Measurements from ENCODE around the gene FAM32A. TPM values are rescaled to one million over a fixed set of nuclear protein-coding genes. Genes with fewer than 3 reads are reported as not detected.

FAM32A gene
- total RNA-seq, 2 donors from 2014 or later: 71.8 to 80.1 TPM

GRCh38 chr19:16226878-16227836 lies 41.9 kb downstream of the FAM32A start:
- DNase-seq: no peak
- 91 to 97% methylated on average over 13 to 33 of the region's 33 CpGs for WGBS, 2 experiments (ENCODE audit: insufficient coverage in 1 of 2, insufficient read length in 1 of 2)

GRCh38 chr19:16227837-16228636 lies 42.8 kb downstream of the FAM32A start:
- H3K4me1 ChIP-seq (ENCODE audit: control insufficient read depth, insufficient read depth, low read length): no peaks in the 10 kb centered on the region
- no peaks in the 10 kb centered on the region for H3K27me3 Mint-ChIP-seq (ENCODE audit: insufficient read depth)
- no peaks in the 10 kb centered on the region for H3K9me3 Mint-ChIP-seq
- H3K27ac ChIP-seq (ENCODE audit: low read depth, low read length): no peak overlapping the region
- H3K9ac ChIP-seq (ENCODE audit: extremely low read depth, low read length, poor library complexity, severe bottlenecking): no peak overlapping the region
- WGBS, 2 experiments (ENCODE audit: insufficient coverage in 1 of 2, insufficient read length in 1 of 2): 85 to 92% methylated on average over 5 to 21 of the region's 21 CpGs
- H3K27me3 ChIP-seq (ENCODE audit: control insufficient read depth, insufficient read depth, low read length, poor library complexity, severe bottlenecking): no peaks in the 10 kb centered on the region
- no peak for DNase-seq
- H3K4me3 ChIP-seq (ENCODE audit: low read length): no peak overlapping the region
- H3K36me3 Mint-ChIP-seq (ENCODE audit: low read depth): peaks cover 45% of the 10 kb centered on the region
- no peak overlapping the region for H3K4me3 Mint-ChIP-seq
- peaks cover 19% of the 10 kb centered on the region for H3K36me3 ChIP-seq (ENCODE audit: control insufficient read depth, insufficient read depth, low read length)
- TF ChIP-seq CTCF (conservative IDR thresholded peaks at IDR 0.05): no peak
- no peaks in the 10 kb centered on the region for H3K9me3 ChIP-seq (ENCODE audit: control insufficient read depth, low read length)
- H3K27ac Mint-ChIP-seq: no peak overlapping the region
- H3K4me1 Mint-ChIP-seq: no peaks in the 10 kb centered on the region

More at GRCh38 chr19:16226878-16227836, 41.9 kb downstream of the FAM32A start:
- no peaks in the 10 kb centered on the region for H3K4me1 ChIP-seq (ENCODE audit: control insufficient read depth, insufficient read depth, low read length)
- H3K4me3 ChIP-seq (ENCODE audit: low read length): no peak overlapping the region
- Mint-ChIP-seq H3K4me3 (no peak overlapping the region), H3K27me3 (ENCODE audit: insufficient read depth) (no peaks in the 10 kb centered on the region), H3K9me3 (peaks cover 4% of the 10 kb centered on the region), H3K4me1 (no peaks in the 10 kb centered on the region), H3K36me3 (ENCODE audit: low read depth) (peaks cover 48% of the 10 kb centered on the region), H3K27ac (no peak overlapping the region)
- H3K9me3 ChIP-seq (ENCODE audit: control insufficient read depth, low read length): no peaks in the 10 kb centered on the region
- H3K36me3 ChIP-seq (ENCODE audit: control insufficient read depth, insufficient read depth, low read length): peaks cover 24% of the 10 kb centered on the region
- H3K27me3 ChIP-seq (ENCODE audit: control insufficient read depth, insufficient read depth, low read length, poor library complexity, severe bottlenecking): no peaks in the 10 kb centered on the region
- no peak for TF ChIP-seq CTCF (conservative IDR thresholded peaks at IDR 0.05)
- H3K9ac ChIP-seq (ENCODE audit: extremely low read depth, low read length, poor library complexity, severe bottlenecking): no peak overlapping the region
- no peak overlapping the region for H3K27ac ChIP-seq (ENCODE audit: low read depth, low read length)

- DNase-seq: no peak
- no peak overlapping the region for H3K27ac Mint-ChIP-seq
- H3K36me3 Mint-ChIP-seq (ENCODE audit: low read depth): peaks cover 43% of the 10 kb centered on the region
- H3K9me3 Mint-ChIP-seq: no peaks in the 10 kb centered on the region
- H3K4me1 ChIP-seq (ENCODE audit: control insufficient read depth, insufficient read depth, low read length): no peaks in the 10 kb centered on the region
- no peak overlapping the region for H3K4me3 Mint-ChIP-seq
- no peaks in the 10 kb centered on the region for H3K9me3 ChIP-seq (ENCODE audit: control insufficient read depth, low read length)
- TF ChIP-seq CTCF (conservative IDR thresholded peaks at IDR 0.05): no peak
- no peaks in the 10 kb centered on the region for H3K27me3 Mint-ChIP-seq (ENCODE audit: insufficient read depth)
- WGBS, 2 experiments (ENCODE audit: insufficient coverage in 1 of 2, insufficient read length in 1 of 2): 91 to 96% methylated on average over 16 to 21 of the region's 21 CpGs
- no peak overlapping the region for H3K27ac ChIP-seq (ENCODE audit: low read depth, low read length)
- H3K9ac ChIP-seq (ENCODE audit: extremely low read depth, low read length, poor library complexity, severe bottlenecking): no peak overlapping the region
- H3K4me1 Mint-ChIP-seq: no peaks in the 10 kb centered on the region
- no peaks in the 10 kb centered on the region for H3K27me3 ChIP-seq (ENCODE audit: control insufficient read depth, insufficient read depth, low read length, poor library complexity, severe bottlenecking)
- no peak overlapping the region for H3K4me3 ChIP-seq (ENCODE audit: low read length)
- H3K36me3 ChIP-seq (ENCODE audit: control insufficient read depth, insufficient read depth, low read length): peaks cover 12% of the 10 kb centered on the region
Measured at GRCh38 chr19:16228637-16229321, 43.6 kb downstream of the FAM32A start.
